Tibial nerve (tissue), 4 donors: ENCODE data around the gene CFAP54. TPM values are rescaled to one million over a fixed set of nuclear protein-coding genes. Genes with fewer than 3 reads are reported as not detected.
A peak's percentile ranks its signal among the peaks of the same experiment; 100 is the strongest.

Experiments used
- DNase-seq, 2 donors: peaks; one replicate each; pipeline ENCODE4 v3.0.0-alpha.2; 2019; ENCODE audit warnings: low spot score in 2 of 2
- H3K27ac ChIP-seq, 4 donors: fragments of 200-600 bp; sonication (generic) in 3 of 4; one replicate each; pipeline ENCODE4 v1.5.1; 2017 to 2019; ENCODE audit warnings: mild to moderate bottlenecking in 1 of 4
- H3K27me3 ChIP-seq, 2 donors: fragments of 200-600 bp; sonication (generic) in 1 of 2; one replicate each; pipeline versions ENCODE4 v1.5.1 to v1.6.0; 2017 to 2019
- H3K36me3 ChIP-seq, 3 donors: fragments of 200-600 bp; sonication (generic); one replicate each; pipeline ENCODE4 v1.5.1; 2018 to 2019
- H3K4me1 ChIP-seq, 4 donors: fragments of 200-600 bp; sonication (generic) in 3 of 4; one replicate each; pipeline ENCODE4 v1.5.1; 2017 to 2019
- H3K4me3 ChIP-seq, 4 donors: fragments of 200-600 bp; sonication (generic) in 3 of 4; one replicate each; pipeline ENCODE4 v1.5.1; 2017 to 2019; ENCODE audit warnings: mild to moderate bottlenecking in 1 of 4, moderate library complexity in 1 of 4
- H3K9me3 ChIP-seq, 4 donors: fragments of 200-600 bp; sonication (generic) in 3 of 4; one replicate each; pipeline ENCODE4 v1.5.1; 2017 to 2019
- EP300 ChIP-seq, 2 donors: sonication (generic); formaldehyde crosslinking; IDR thresholded peaks; one replicate each; pipeline ENCODE4 v1.6.1; 2017; ENCODE audit warnings: antibody characterized with exemption in 2 of 2, mild to moderate bottlenecking in 1 of 2
- POLR2A ChIP-seq, 2 donors: fragments of 450-650 bp; IDR thresholded peaks; one replicate each; pipeline ENCODE4 v1.6.1; 2017; ENCODE audit warnings: antibody characterized with exemption in 2 of 2, mild to moderate bottlenecking in 2 of 2, moderate library complexity in 2 of 2
- WGBS, 2 donors: methylation state at CpG; one replicate each; pipeline ENCODE4 v1.1.5; 2018; 5-methylcytosine and 5-hydroxymethylcytosine counted together
- total RNA-seq, 4 donors: library from RNA; depleted of rRNA; stranded (reverse); fragments of >200 nt; gene quantifications; one replicate each; pipeline ENCODE4 v1.1.0, GENCODE V29; 2016
- TF ChIP-seq, protein P1 (sequence below), 5 experiments: fragments of 200-600 bp in 3 of 5; fragments of 450-650 bp in 2 of 5; sonication (generic) in 3 of 5; IDR thresholded peaks; one replicate each; pipeline ENCODE4 v1.5.1; 2016 to 2019; ENCODE audit warnings: antibody characterized with exemption in 5 of 5, mild to moderate bottlenecking in 3 of 5, moderate library complexity in 2 of 5

CFAP54 gene
- total RNA-seq, 4 donors from 2014 or later, result 0.87 to 6.7 (median 2.1) TPM

DNA sequence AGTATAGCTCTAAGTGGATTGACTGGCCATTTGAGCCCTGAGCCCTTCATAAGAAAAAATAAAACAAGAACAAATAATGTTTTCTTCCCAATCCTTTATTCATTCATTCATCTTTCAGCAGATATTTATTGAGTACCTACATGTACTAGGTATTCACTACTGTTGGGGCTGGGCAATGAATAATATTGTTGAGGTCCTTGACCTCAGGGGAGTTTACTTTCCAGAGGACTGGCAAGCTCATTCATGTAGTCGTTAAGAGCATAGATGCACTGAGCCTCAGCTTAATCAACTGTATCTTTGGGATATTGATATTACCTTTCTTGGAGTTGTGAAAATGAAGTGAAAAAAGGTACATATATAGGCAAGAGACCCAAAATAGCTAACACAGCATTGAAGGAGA is 7.6 kb downstream of the CFAP54 start:
- no peak for DNase-seq
- H3K4me3 ChIP-seq, result no peak overlapping the region
- no peaks in the 10 kb centered on the region for H3K36me3 ChIP-seq
- H3K27ac ChIP-seq, result no peak overlapping the region
- H3K9me3 ChIP-seq, result no peaks in the 10 kb centered on the region
- H3K27me3 ChIP-seq, result no peaks in the 10 kb centered on the region
- WGBS, 2 donors, result 87 to 91% methylated on average over 1 of the region's 1 CpG
- peaks cover 0 to 12% (median 4%) of the 10 kb centered on the region in 4 donors for H3K4me1 ChIP-seq
- TF ChIP-seq, protein P1, sequence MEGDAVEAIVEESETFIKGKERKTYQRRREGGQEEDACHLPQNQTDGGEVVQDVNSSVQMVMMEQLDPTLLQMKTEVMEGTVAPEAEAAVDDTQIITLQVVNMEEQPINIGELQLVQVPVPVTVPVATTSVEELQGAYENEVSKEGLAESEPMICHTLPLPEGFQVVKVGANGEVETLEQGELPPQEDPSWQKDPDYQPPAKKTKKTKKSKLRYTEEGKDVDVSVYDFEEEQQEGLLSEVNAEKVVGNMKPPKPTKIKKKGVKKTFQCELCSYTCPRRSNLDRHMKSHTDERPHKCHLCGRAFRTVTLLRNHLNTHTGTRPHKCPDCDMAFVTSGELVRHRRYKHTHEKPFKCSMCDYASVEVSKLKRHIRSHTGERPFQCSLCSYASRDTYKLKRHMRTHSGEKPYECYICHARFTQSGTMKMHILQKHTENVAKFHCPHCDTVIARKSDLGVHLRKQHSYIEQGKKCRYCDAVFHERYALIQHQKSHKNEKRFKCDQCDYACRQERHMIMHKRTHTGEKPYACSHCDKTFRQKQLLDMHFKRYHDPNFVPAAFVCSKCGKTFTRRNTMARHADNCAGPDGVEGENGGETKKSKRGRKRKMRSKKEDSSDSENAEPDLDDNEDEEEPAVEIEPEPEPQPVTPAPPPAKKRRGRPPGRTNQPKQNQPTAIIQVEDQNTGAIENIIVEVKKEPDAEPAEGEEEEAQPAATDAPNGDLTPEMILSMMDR (IDR thresholded peaks at IDR 0.05), result no peak
- TF ChIP-seq POLR2A (IDR thresholded peaks at IDR 0.05), result no peak
- TF ChIP-seq EP300 (IDR thresholded peaks at IDR 0.05), result no peak

DNA sequence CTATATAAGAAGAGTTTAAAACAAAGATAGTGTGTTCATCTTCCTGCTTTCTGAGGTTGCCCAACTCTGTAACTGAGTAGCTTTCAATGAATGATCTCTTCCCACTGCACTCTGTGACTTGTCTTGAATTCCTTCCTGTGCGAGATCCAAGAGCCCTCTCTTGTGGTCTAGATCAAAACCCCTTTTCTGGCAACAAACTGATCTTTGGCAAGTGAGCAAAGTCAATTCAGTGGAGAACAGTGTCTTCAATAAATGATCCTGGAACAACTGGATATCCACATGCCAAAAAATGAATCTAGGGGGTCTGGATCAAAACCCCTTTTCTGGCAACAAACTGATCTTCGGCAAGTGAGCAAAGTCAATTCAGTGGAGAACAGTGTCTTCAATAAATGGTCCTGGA is 8.5 kb downstream of the CFAP54 start:
- Histone ChIP-seq H3K27me3 (no peaks in the 10 kb centered on the region), H3K36me3 (no peaks in the 10 kb centered on the region), H3K9me3 (no peaks in the 10 kb centered on the region), H3K4me3 (no peak overlapping the region), H3K27ac (no peak overlapping the region), H3K4me1 (peaks cover 0 to 15% (median 4%) of the 10 kb centered on the region in 4 donors)
- DNase-seq, result no peak
- WGBS, 2 donors, result 77 to 82% methylated on average over 2 of the region's 2 CpGs
- no peak for TF ChIP-seq EP300 (IDR thresholded peaks at IDR 0.05)
- TF ChIP-seq, protein P1 (IDR thresholded peaks at IDR 0.05), result no peak
- no peak for TF ChIP-seq POLR2A (IDR thresholded peaks at IDR 0.05)

DNA sequence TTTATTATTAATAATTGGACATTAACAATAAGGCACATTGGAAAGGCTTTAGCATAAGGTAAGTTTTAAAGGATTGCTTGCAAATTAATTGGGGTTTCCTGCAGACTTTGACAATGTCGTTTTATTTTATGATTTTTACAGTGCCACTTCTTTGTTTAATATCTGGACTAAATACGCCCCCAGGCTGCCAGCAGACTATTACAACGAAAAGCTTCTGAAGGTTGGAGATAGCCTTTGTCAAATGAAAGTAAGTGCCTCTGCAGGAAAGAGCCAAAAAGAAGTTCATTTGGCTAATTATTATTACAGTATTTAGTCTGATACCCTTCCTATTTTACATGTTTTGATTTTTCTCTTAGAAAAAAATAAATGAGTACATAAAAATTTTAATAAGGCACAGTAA is 11.3 kb downstream of the CFAP54 start:
- H3K4me1 ChIP-seq, result peaks cover 0 to 15% (median 4%) of the 10 kb centered on the region in 4 donors
- no peaks in the 10 kb centered on the region for H3K9me3 ChIP-seq
- H3K27me3 ChIP-seq, result no peaks in the 10 kb centered on the region
- peak overlapping the region in 1 of 4 donors; percentile 23 for H3K27ac ChIP-seq
- H3K4me3 ChIP-seq, result no peak overlapping the region
- no peak for DNase-seq
- WGBS, 2 donors, result 30 to 34% methylated on average over 3 of the region's 3 CpGs
- TF ChIP-seq, protein P1 (IDR thresholded peaks at IDR 0.05), result no peak
- TF ChIP-seq POLR2A (IDR thresholded peaks at IDR 0.05), result no peak
- TF ChIP-seq EP300 (IDR thresholded peaks at IDR 0.05), result no peak
- H3K36me3 ChIP-seq, result no peaks in the 10 kb centered on the region

DNA sequence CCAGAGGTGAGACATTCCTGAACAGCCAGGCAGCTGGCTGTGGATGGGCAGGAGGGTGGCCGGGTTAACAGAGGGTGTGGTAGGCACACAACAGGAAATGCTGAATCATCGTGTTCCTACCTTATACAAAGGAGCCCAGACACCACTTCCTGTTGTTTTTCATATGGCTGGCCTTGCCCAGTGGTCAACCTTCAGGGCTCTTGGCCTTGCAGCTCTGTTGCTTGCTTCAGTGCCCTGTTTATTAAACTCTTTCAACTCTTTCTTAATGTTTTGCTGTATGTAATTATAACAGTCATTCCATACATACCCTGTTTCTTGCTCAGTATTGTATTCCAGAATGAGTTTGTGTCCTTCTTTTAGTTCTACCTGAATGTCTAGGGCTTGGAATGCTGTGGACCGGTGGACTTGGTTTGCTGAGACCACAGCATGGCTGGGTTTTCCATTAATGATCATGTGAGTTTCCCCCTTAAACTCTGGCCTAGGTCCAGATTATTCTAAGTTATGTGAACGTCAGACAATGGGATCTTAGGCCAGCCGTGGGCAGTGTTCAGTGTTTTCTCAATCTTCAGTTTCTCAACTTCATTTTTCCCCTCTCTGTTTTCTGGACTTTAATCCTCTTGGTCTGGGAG is 11.9 kb downstream of the CFAP54 start:
- H3K27ac ChIP-seq, result peak overlapping the region in 3 of 4 donors; percentile 23 to 59 (median 57)
- H3K36me3 ChIP-seq, result no peaks in the 10 kb centered on the region
- peak in 1 of 2 donors; percentile 12 for DNase-seq
- peaks cover 0 to 15% (median 4%) of the 10 kb centered on the region in 4 donors for H3K4me1 ChIP-seq
- WGBS, 2 donors, result 26 to 33% methylated on average over 5 of the region's 5 CpGs
- H3K4me3 ChIP-seq, result no peak overlapping the region
- no peaks in the 10 kb centered on the region for H3K9me3 ChIP-seq
- TF ChIP-seq, protein P1 (IDR thresholded peaks at IDR 0.05), result no peak
- TF ChIP-seq EP300 (IDR thresholded peaks at IDR 0.05) (peak in 1 of 2 donors; percentile 57), POLR2A (IDR thresholded peaks at IDR 0.05) (no peak)
- H3K27me3 ChIP-seq, result no peaks in the 10 kb centered on the region

DNA sequence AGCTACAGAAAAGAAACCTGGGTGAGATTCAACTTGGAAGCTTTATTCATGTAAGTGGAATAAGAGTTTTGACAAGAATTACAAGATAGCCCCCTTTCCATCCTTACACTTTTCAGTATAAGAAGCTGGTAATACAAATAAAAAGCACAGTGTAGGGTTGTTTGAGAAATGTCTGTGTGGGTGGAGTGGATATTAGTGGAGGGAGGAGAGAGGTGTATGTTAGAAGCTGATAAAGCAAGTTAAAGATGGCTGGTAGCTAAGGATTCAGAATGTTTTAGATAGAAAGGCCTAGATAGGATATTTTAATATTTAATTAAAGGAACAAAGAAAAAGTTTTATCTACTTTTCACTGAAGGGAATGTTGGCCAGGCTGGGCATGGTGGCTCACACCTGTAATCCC is 12.5 kb downstream of the CFAP54 start:
- no peak overlapping the region for H3K4me3 ChIP-seq
- H3K36me3 ChIP-seq, result no peaks in the 10 kb centered on the region
- TF ChIP-seq POLR2A (IDR thresholded peaks at IDR 0.05), result no peak
- TF ChIP-seq EP300 (IDR thresholded peaks at IDR 0.05), result no peak
- TF ChIP-seq, protein P1 (IDR thresholded peaks at IDR 0.05), result no peak
- peak overlapping the region in 3 of 4 donors; percentile 23 to 59 (median 57) for H3K27ac ChIP-seq
- peaks cover 0 to 15% (median 4%) of the 10 kb centered on the region in 4 donors for H3K4me1 ChIP-seq
- no peaks in the 10 kb centered on the region for H3K9me3 ChIP-seq
- no peak for DNase-seq
- H3K27me3 ChIP-seq, result no peaks in the 10 kb centered on the region
